Stimulated activated CD8-positive, alpha-beta memory T cell treated with anti-CD3 and anti-CD28 coated beads, Interleukin-12 subunit alpha, Interleukin-12 subunit beta, amount 100 ng/mL, for 24 hours (primary cell): ENCODE results near the gene CLEC16A.
"Not testable (repeated sequence)": the region's sequence is repeated elsewhere in the genome, so short reads cannot be mapped to it uniquely, and the experiment has no call there.

Experiments used
- DNase-seq: peaks from one replicate; pipeline ENCODE4 v3.0.0-alpha.2; 2020; ENCODE audit errors: extremely low read depth

The CLEC16A gene

GRCh38 chr16:11202260-11203091 is 258.1 kb downstream of the CLEC16A start:
- DNase-seq = no peak

GRCh38 chr16:11203111-11203623 is 258.8 kb downstream of the CLEC16A start:
- DNase-seq = no peak

DNA sequence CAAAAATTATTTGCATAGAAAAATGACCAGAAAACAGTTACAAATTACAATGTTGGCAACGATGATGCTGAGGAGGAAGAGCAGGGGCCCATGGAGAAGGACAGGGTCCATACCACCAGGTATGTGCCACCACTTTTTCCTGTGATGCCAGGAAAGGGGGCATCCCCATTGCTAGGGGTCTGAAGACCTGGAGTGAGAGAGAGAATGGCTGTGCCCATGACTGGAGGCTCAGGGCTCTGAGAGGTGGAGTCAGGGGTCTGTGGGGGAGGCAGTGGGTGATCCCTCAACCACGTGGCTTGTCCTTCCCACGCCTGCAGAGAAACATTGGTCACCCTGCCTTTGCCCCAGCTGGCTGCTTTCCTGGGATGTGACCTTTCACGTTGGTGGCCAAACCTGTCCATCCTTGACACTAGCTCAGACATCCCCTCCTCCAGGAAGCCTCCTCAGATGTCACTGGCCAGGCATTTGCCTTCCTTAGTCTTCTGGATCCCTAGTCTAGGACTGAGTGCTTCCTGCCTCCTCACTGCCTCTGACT is 260.2 kb downstream of the CLEC16A start:
- no peak for DNase-seq

GRCh38 chr16:11205065-11205699 is 260.8 kb downstream of the CLEC16A start:
- DNase-seq = no peak

- no peak for DNase-seq
These were observed 261.6 kb downstream of the CLEC16A start for GRCh38 chr16:11205754-11206581.

DNA sequence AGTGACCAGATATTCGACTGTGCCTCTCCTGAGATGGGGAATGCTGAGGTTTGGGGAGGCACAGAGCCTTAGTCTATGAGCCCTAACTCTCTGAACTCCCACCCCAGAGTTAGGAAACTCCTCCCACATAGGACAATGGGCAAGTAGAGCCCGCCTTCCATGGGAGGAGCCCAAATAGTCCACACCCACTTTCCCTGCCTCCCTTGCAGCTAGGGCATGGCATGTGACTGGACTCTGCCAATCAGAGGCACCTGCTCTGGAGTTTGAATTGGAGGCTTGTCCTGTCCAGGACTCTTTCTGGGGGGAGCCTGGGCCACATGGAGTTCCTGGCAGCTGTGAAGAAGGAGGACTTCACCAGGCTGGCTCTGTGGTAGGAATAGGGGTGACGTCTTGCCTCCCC is 263.3 kb downstream of the CLEC16A start:
- no peak for DNase-seq

DNA sequence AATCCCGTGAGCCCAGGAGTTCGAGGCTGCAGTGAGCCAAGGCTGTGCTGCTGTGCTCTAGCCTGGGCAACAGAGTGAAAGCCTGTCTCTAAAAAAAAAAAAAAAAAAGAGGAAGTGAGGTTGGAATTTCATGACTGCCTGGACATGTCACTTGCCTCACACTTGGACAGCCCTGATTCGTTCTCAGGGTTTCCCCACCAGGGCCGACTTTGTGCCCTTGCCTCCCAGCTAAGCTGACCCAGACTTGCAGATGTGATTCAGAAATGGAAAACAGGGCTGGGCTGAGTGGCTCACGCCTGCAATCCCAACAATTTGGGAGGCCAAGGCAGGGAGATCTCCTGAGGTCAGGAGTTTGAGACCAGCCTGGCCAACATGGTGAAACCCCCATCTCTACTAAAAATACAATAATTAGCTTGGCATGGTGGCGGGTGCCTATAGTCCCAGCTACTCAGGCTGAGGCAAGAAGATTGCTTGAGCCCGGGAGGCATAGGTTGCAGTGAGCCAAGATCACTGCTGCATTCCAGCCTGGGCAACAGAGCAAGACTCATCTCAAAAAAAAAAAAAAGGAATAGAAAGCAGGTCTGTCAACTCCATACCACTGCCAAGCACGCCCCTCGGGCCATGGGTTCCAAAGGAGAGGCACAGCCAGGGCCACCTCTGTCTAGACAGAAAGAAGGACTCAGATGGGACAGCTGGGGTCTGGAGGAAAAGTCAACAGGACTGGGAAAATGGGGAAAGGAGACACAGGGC is 264.7 kb downstream of the CLEC16A start:
- DNase-seq = no peak

GRCh38 chr16:11210260-11210659 is 265.9 kb downstream of the CLEC16A start:
- no peak for DNase-seq

- no peak for DNase-seq
These were observed 267.0 kb downstream of the CLEC16A start for GRCh38 chr16:11211061-11211976.

DNA sequence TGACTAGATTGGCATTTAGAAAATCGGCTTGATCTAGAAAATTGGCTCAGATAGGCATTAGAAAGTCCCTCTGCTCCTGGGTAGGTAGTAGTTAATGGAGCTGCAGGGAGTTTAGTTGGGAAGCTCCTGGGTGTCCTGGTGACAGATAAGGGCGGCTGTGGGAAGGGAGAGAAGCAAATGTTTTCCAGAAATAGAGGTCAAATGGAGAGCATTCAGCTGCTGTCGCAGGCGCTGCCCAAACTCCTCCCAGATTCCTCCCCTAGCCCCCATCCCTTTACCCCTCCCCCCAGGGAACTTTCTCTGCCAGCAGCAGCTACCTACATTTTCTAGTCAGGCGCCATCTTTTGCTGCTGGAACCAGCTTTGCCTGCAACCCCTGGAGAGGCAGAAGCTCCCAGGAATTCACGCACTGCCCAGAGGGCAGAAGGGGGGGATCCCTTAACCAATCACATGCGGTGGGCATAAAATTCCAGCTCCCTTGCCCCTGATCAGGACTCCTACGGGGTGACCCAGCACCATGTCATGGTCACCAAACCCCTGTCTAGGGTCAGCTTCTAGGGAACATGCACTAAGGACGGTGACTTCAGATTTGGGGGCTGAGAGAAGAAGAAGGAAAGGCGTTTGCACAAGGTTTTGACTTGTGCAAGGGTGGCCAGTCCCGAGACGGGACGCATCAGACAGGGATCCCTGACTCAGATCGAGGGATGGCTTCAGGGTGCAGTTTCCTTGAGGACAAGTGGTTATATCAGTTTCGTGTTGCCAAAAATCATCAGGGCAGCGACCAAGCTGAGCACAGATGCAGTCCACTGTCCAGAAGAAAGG is 267.8 kb downstream of the CLEC16A start:
- no peak for DNase-seq

- no peak for DNase-seq
These were observed 268.4 kb downstream of the CLEC16A start for GRCh38 chr16:11212798-11213196.

GRCh38 chr16:11213373-11213772 is 269.0 kb downstream of the CLEC16A start:
- DNase-seq = no peak

- DNase-seq = no peak
These were observed 269.4 kb downstream of the CLEC16A start for GRCh38 chr16:11213799-11214198.

GRCh38 chr16:11215935-11216556 is 271.7 kb downstream of the CLEC16A start:
- DNase-seq = no peak

DNA sequence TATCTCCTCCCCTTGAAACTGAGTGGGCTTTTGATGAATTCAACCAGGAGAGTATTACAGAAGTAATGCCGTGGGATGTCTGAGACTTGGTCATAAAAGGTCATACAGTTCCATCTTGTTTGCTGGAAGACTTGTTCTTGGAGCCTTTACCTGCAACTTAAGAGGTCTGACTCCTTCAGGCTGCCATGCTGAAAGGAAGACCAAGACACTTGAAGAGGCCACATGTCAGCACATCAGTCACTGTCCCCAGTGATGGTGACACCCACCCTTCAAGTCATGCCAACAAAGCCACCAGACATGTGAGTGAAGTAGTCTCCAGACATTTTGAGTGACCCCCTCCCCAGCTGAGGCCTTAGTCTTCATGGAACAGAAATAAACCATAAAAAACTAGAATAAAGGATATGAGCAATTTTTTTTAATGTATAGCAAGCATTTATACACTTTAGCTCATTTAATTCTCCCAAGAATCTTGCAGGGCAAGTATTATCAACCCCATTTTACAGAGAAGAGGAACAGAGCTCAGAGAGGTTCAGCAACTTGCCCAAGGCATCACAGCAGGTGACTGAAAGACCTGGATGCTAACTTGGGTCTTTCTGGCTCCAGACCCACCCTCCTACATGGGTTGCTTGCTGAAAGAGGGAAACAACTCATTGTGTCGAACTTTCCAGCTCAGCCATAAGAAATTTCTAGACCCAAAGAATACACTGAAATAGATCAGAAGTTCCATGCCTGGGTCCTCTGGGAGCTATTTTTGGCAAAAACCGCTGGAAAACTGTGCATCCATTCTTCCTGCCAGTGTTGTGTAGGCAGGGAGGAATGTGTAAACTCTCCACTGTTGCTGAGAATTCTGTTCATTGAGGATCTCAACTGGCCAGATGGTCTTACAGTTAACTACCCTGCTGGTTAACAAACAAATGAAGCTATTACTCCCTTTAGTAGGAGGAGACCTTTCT is 273.6 kb downstream of the CLEC16A start:
- no peak for DNase-seq

DNA sequence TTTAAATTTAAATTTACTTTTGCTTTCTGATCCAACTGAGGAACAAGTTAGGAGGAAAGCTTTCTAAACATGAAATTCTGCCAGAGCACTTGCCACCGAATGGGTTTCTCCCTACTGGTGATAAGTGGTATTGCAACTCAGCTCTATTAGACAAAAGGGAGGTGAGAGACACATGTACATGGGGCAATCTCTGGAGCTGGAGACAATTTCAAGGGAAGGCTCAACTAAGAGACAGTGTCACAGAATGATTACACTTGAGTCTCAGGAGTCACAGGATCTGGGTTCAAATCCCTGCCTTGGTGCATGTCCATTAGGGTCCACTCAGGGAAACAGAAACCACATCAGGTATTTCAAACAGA is 274.2 kb downstream of the CLEC16A start:
- DNase-seq = no peak

DNA sequence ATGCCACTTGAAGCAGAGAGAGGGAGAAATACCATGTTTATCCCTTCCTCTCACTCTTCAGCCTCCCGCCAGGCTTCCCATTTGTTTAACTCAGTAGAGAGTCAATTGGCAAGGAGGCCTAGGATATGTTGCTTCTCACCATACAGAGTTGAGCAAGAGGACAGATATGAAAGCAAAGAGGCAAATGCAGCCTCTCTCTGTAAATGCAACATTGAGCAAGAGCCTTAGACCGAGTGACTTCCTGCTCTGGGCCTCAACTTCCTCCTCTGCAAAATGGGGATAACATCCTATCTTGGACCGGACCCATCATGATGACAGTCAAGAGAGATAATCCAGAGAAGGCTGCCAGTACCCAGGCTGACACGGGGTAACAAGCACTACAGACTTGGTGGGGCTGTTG is 274.8 kb downstream of the CLEC16A start:
- no peak for DNase-seq

GRCh38 chr16:11220507-11220906 is 276.1 kb downstream of the CLEC16A start:
- DNase-seq = not testable (repeated sequence)
